Posterior vena cava (tissue), 2 donors: ENCODE data around the gene BCL11B. TPM values are rescaled to one million over a fixed set of nuclear protein-coding genes. Genes with fewer than 3 reads are reported as not detected.

ENCODE experiments used
- DNase-seq: peaks from one replicate; pipeline ENCODE4 v3.0.0-alpha.2; 2020; ENCODE audit warnings: low spot score
- intact Hi-C, 2 donors: fragments of 100-400 bp; cut with DNase I; formaldehyde crosslinking; loops; one replicate each; pipeline versions ENCODE4 v1.14.1 to v1.14.2; 2022 to 2023
- total RNA-seq, 2 donors: library from RNA; stranded (reverse); fragmentation: NEBNext Ultra II Directional; extraction: Animal tissue kit (Norgen Biotek cat#: 25700); gene quantifications; one replicate each; pipeline ENCODE4 v1.2.1, GENCODE V29; 2021
- donor health status: DM: yes; HTN: yes; CAD: no.
- donor health status: DM: yes; HTN: yes; CAD: no.

BCL11B gene
- total RNA-seq, 2 donors from 2014 or later = 0.43 to 1.5 TPM

GRCh38 chr14:99136401-99136800, 135.6 kb downstream of the BCL11B start:
- intact Hi-C loops = no loop called here

GRCh38 chr14:99136047-99136400, 136.0 kb downstream of the BCL11B start:
- intact Hi-C loops = no loop called here
- no peak for DNase-seq

More at GRCh38 chr14:99136401-99136800, 135.6 kb downstream of the BCL11B start:
- no peak for DNase-seq

- no peak for DNase-seq
These were observed 137.4 kb downstream of the BCL11B start for GRCh38 chr14:99134516-99135046.

DNA sequence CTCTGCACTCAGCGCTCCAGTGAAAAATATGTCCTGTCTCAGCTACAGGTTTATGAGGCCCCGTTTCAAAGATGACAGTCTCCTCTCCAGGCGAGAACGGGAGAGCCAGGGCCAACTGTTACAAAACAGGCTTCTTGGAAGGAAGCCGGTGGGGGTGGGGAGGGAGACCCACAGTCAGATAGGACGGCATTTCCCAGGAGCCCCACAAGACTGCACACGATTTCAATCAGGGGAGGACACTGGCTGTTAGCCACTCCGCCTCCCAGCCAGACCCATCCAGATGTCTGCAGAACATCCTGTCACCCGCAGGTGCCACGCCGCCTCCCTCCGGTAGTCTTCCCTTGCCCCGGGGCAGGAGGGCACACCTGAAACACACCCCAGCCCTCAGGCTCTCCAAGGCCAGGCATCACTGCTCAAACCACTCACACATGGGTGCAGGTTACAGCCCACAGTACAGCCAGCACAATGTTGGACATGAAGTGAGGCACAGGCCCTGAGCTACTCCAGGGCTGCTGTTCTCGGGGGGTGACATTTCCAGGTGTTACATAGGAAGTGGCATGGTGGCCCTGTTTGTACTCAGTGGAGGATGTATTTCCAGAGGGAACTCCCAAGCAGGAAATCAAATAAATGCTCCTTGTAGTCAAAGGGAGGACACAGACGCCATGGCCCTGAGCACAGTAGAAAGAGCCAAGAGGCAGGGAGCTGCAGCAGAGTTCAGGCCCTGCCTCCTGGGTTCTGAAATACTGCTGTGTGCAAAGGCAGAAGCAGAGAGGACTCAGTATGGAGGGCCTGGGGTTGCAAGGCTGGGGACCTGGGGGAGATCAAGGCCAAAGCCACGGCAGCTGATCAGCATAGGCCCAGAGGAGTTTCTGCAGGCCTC, 138.1 kb downstream of the BCL11B start:
- intact Hi-C loops = no loop called here
- no peak for DNase-seq

More at GRCh38 chr14:99134516-99135046, 137.4 kb downstream of the BCL11B start:
- intact Hi-C loops = no loop called here

DNA sequence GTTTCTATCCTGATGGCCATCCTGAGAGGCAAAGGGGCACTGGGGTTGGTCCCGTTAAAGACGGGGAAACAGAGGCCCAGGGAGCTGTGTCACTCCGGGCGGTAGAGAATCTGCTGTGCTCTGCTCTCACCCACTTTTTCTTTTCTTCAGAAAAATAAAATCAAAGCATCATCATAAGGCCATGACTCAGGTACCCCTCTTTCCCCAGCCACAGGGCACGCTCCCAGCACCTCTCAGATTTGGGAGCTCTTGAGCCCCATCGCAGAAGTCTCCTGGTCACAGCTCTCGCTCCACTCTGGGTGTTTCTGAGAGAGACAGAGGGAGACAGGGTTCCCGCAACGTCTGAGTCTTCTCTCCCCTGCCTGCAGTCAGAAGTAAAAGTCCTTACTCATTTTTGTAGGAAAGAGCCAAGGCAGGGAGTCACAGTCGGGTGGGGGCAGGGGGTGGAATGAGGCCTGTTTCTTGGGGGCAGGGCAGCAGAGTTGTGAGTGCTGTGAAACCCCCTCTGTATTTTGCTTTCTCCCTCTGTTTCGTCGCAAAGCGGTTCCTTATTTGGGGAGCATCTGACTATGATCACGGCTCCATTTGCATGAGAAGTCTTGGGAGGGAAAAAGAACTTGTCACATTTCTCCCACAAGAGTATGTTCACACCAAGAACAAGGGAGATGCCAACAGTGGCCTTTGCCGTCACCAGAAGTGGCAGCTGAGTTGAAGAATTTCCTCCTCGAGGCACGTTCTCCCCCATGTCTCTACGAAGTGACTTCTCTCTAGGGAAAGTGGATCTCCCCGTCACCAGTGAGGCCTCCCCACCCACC, 139.0 kb downstream of the BCL11B start:
- intact Hi-C loops = no loop called here

GRCh38 chr14:99131632-99132271, 140.2 kb downstream of the BCL11B start:
- intact Hi-C loops = no loop called here
- no peak for DNase-seq

More for the DNA sequence above, 139.0 kb downstream of the BCL11B start:
- DNase-seq = no peak

- intact Hi-C loops = no loop called here
- DNase-seq = no peak
These were observed 142.0 kb downstream of the BCL11B start for GRCh38 chr14:99129998-99130397.

- DNase-seq = no peak
These were observed 142.7 kb downstream of the BCL11B start for GRCh38 chr14:99129211-99129696.

GRCh38 chr14:99128185-99128584, 143.8 kb downstream of the BCL11B start:
- no peak for DNase-seq
- intact Hi-C loops = no loop called here

More at GRCh38 chr14:99129211-99129696, 142.7 kb downstream of the BCL11B start:
- intact Hi-C loops = no loop called here

- intact Hi-C loops = no loop called here
These were observed 144.3 kb downstream of the BCL11B start for GRCh38 chr14:99127651-99128167.

GRCh38 chr14:99125616-99126431, 146.2 kb downstream of the BCL11B start:
- DNase-seq = no peak
- intact Hi-C loops = no loop called here

More at GRCh38 chr14:99127651-99128167, 144.3 kb downstream of the BCL11B start:
- no peak for DNase-seq

DNA sequence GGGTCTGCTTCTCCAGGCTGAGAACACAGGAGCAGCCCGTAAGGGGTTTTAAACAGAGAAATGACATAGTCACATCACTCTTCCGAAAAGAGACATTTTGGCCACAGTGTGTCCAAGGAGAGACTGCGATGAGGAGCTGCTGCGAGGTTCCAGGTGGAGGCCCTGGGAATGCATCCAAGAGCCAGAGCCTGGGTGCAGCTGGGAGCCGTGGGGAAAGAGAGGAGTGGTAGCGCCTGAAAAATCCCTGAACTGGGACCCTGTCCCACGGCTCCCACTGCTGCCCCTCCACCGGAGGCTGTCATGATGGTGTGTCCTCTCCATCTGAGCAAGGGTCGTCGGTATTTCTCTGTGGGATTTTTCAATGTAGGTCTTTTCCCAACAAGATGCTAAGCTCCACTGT, 146.9 kb downstream of the BCL11B start:
- DNase-seq = no peak
- intact Hi-C loops = no loop called here

- no peak for DNase-seq
- intact Hi-C loops = no loop called here
These were observed 147.4 kb downstream of the BCL11B start for GRCh38 chr14:99124482-99125105.

- DNase-seq = no peak
- intact Hi-C loops = no loop called here
These were observed 148.7 kb downstream of the BCL11B start for GRCh38 chr14:99123208-99123870.

- no peak for DNase-seq
- intact Hi-C loops = no loop called here
These were observed 149.4 kb downstream of the BCL11B start for GRCh38 chr14:99122521-99123125.

DNA sequence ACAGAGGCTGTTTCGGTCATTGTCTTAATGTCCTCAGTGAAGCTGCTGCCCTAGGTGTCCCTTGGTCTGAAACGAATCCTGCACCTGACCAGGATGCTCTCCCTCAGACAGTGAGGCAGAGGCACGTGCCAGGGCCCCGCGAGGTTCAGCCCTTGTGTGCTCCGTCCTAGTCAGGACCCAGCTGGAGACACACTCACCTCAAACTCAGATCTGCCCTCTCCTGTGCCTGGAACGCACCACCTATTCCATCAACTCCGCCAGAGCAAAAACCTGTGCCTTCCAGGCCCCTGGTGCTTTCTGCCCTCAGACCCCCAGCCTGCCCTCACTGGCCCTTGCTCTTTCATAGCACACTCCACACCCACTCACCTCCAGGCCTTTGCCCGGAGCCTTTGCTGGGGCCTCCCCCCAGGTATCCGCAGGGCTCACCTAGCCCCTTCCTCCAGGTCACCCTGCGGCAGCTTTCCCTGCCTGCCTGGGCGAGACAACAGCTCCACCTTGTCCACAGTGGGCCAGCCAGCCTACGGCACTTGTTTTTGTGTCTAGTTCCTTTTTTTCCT, 150.6 kb downstream of the BCL11B start:
- no peak for DNase-seq

More for the DNA sequence above, 150.6 kb downstream of the BCL11B start:
- intact Hi-C loops = no loop called here
